Inflammatory macrophage treated with lipopolysaccharide for 1 hour (primary cell): ENCODE results near the gene EIPR1.
A peak's percentile ranks its signal among the peaks of the same experiment; 100 is the strongest.

Experiments
- DNase-seq, 2 donors: peaks; one replicate each; pipeline ENCODE4 v3.0.0-alpha.2; 2020 to 2022

EIPR1 gene

GRCh38 chr2:3377612-3378432, at the start of gene EIPR1:
Gene EIPR1, minus strand, starts transcription at chr2:3377818. Its CDS starts 129 bp downstream, at chr2:3377689.
- peak; percentile 97 to 98 for DNase-seq

GRCh38 chr2:3427272-3427671, 49.7 kb upstream of the EIPR1 start:
- no peak for DNase-seq

GRCh38 chr2:3426615-3427014, 49.0 kb upstream of the EIPR1 start:
- DNase-seq, result no peak

- DNase-seq, result no peak
Measured at GRCh38 chr2:3424171-3424795, 46.7 kb upstream of the EIPR1 start.

- peak; percentile 31 to 91 for DNase-seq
Measured at GRCh38 chr2:3423492-3424170, 46.0 kb upstream of the EIPR1 start.

GRCh38 chr2:3422161-3422779, 44.7 kb upstream of the EIPR1 start:
- DNase-seq, result no peak

GRCh38 chr2:3421580-3421979, 44.0 kb upstream of the EIPR1 start:
- DNase-seq, result no peak

- DNase-seq, result no peak
Measured at GRCh38 chr2:3420769-3421397, 43.3 kb upstream of the EIPR1 start.

- no peak for DNase-seq
Measured at GRCh38 chr2:3420076-3420768, 42.6 kb upstream of the EIPR1 start.

- no peak for DNase-seq
Measured at GRCh38 chr2:3418766-3419404, 41.3 kb upstream of the EIPR1 start.

GRCh38 chr2:3414133-3414860, 36.7 kb upstream of the EIPR1 start:
- DNase-seq, result no peak

- no peak for DNase-seq
Measured at GRCh38 chr2:3413697-3414096, 36.1 kb upstream of the EIPR1 start.

GRCh38 chr2:3411103-3411502, 33.5 kb upstream of the EIPR1 start:
- no peak for DNase-seq

- no peak for DNase-seq
Measured at GRCh38 chr2:3409627-3410170, 32.1 kb upstream of the EIPR1 start.

- DNase-seq, result no peak
Measured at GRCh38 chr2:3408781-3409180, 31.2 kb upstream of the EIPR1 start.

- no peak for DNase-seq
Measured at GRCh38 chr2:3406501-3406900, 28.9 kb upstream of the EIPR1 start.

GRCh38 chr2:3405876-3406275, 28.3 kb upstream of the EIPR1 start:
- DNase-seq, result no peak

GRCh38 chr2:3405307-3405706, 27.7 kb upstream of the EIPR1 start:
- no peak for DNase-seq

GRCh38 chr2:3404349-3404894, 26.8 kb upstream of the EIPR1 start:
- DNase-seq, result no peak

- DNase-seq, result no peak
Measured at GRCh38 chr2:3403587-3404334, 26.1 kb upstream of the EIPR1 start.
